ENCODE results near the gene CFAP57.

CFAP57 gene

GRCh38 chr1:43302721-43303470 lies 130.8 kb downstream of the CFAP57 start:
- no peak for DNase-seq

- no peak for DNase-seq
These were observed 131.6 kb downstream of the CFAP57 start for GRCh38 chr1:43303471-43304313.
